ENCODE measurements around the gene CALY.

- TF ChIP-seq GATA2 (IDR thresholded peaks at IDR 0.05; ENCODE audit: low read depth, low read length) = no peak
- no peak for TF ChIP-seq GATA3 (IDR thresholded peaks at IDR 0.05; ENCODE audit: low read depth, low read length)
Measured at GRCh38 chr10:133327651-133328357, 8.9 kb downstream of the CALY start.

All from SH-SY5Y (cell line).